Trophoblast cell (in vitro differentiated cells and primary cell): ENCODE results near the gene WNT4.

Experiments
- DNase-seq, 2 donors: peaks; one replicate each; pipeline ENCODE4 v3.0.0-alpha.2; 2016
- H2AFZ ChIP-seq: 2 replicates; pipeline ENCODE4 v1.6.1; 2013; ENCODE audit warnings: low read length, moderate library complexity, mild to moderate bottlenecking; ENCODE audit not compliant: insufficient read depth, poor library complexity
- H2AK5ac ChIP-seq: 2 replicates; pipeline ENCODE4 v1.6.1; 2013; ENCODE audit warnings: mild to moderate bottlenecking, low read length
- H2BK120ac ChIP-seq: 2 replicates; pipeline ENCODE4 v1.6.1; 2013; ENCODE audit warnings: low read length, mild to moderate bottlenecking, moderate library complexity; ENCODE audit not compliant: insufficient read depth, poor library complexity
- H2BK12ac ChIP-seq: 2 replicates; pipeline ENCODE4 v1.6.1; 2013; ENCODE audit warnings: mild to moderate bottlenecking, low read length, moderate library complexity
- H2BK5ac ChIP-seq: 2 replicates; pipeline ENCODE4 v1.6.1; 2013; ENCODE audit warnings: low read length, low read depth, moderate library complexity, mild to moderate bottlenecking; ENCODE audit not compliant: poor library complexity
- H3K14ac ChIP-seq: 2 replicates; pipeline ENCODE4 v1.6.1; 2013; ENCODE audit warnings: mild to moderate bottlenecking, low read length
- H3K18ac ChIP-seq: 2 replicates; pipeline ENCODE4 v1.6.1; 2013; ENCODE audit warnings: mild to moderate bottlenecking, low read length
- H3K23ac ChIP-seq: 2 replicates; pipeline ENCODE4 v1.6.1; 2013; ENCODE audit warnings: low read length
- H3K27ac ChIP-seq: 2 replicates; pipeline ENCODE4 v1.5.1; 2013; ENCODE audit warnings: low read depth, mild to moderate bottlenecking, inconsistent platforms, low read length, moderate library complexity
- H3K27me3 ChIP-seq: 2 replicates; pipeline ENCODE4 v1.6.1; 2013; ENCODE audit warnings: inconsistent platforms, mild to moderate bottlenecking, low read length, moderate library complexity; ENCODE audit not compliant: insufficient read depth
- H3K36me3 ChIP-seq, 2 experiments: 1 replicate in 1 of 2; 2 replicates in 1 of 2; pipeline ENCODE4 v1.6.1; 2013; ENCODE audit warnings: low read length in 2 of 2, mild to moderate bottlenecking in 2 of 2, moderate library complexity in 1 of 2; ENCODE audit not compliant: insufficient read depth in 2 of 2, control insufficient read depth in 1 of 2
- H3K4ac ChIP-seq: 2 replicates; pipeline ENCODE4 v1.6.1; 2013; ENCODE audit warnings: low read depth, mild to moderate bottlenecking, low read length, moderate library complexity
- H3K4me1 ChIP-seq, 2 experiments: 1 replicate in 1 of 2; 2 replicates in 1 of 2; pipeline ENCODE4 v1.6.1; 2013; ENCODE audit warnings: low read length in 2 of 2, mild to moderate bottlenecking in 2 of 2, moderate library complexity in 1 of 2; ENCODE audit not compliant: insufficient read depth in 2 of 2, control insufficient read depth in 1 of 2
- H3K4me2 ChIP-seq: 2 replicates; pipeline ENCODE4 v1.6.1; 2013; ENCODE audit warnings: inconsistent platforms, mild to moderate bottlenecking, low read length, moderate library complexity
- H3K4me3 ChIP-seq: 2 replicates; pipeline ENCODE4 v1.5.1; 2013; ENCODE audit warnings: mild to moderate bottlenecking, low read depth, low read length, inconsistent platforms
- H3K79me1 ChIP-seq: one replicate; pipeline ENCODE4 v1.6.1; 2013; ENCODE audit warnings: low read length
- H3K79me2 ChIP-seq: 2 replicates; pipeline ENCODE4 v1.6.1; 2013; ENCODE audit warnings: low read length, mild to moderate bottlenecking; ENCODE audit not compliant: control insufficient read depth, insufficient read depth, poor library complexity
- H3K9ac ChIP-seq: 2 replicates; pipeline ENCODE4 v1.6.1; 2013; ENCODE audit warnings: mild to moderate bottlenecking, low read length
- H3K9me3 ChIP-seq: 2 replicates; pipeline ENCODE4 v1.6.1; 2013; ENCODE audit warnings: low read depth, mild to moderate bottlenecking, control low read depth, inconsistent platforms, low read length; ENCODE audit not compliant: insufficient read depth
- H4K12ac ChIP-seq: 2 replicates; pipeline ENCODE4 v1.6.1; 2013; ENCODE audit warnings: low read depth, mild to moderate bottlenecking, low read length, moderate library complexity
- H4K8ac ChIP-seq: 2 replicates; pipeline ENCODE4 v1.6.1; 2013; ENCODE audit warnings: low read depth, mild to moderate bottlenecking, low read length, moderate library complexity
- H4K91ac ChIP-seq: one replicate; pipeline ENCODE4 v1.6.1; 2013; ENCODE audit warnings: low read depth, mild to moderate bottlenecking, low read length, moderate library complexity
- WGBS: extraction: QIAGEN DNeasy Blood & Tissue Kit; methylation state at CpG from one replicate; pipeline ENCODE4 v1.1.7; 2013; ENCODE audit warnings: missing lambda C conversion rate; ENCODE audit not compliant: insufficient read length, insufficient coverage; ENCODE audit errors: extremely low coverage; 5-methylcytosine and 5-hydroxymethylcytosine counted together

WNT4 gene

DNA sequence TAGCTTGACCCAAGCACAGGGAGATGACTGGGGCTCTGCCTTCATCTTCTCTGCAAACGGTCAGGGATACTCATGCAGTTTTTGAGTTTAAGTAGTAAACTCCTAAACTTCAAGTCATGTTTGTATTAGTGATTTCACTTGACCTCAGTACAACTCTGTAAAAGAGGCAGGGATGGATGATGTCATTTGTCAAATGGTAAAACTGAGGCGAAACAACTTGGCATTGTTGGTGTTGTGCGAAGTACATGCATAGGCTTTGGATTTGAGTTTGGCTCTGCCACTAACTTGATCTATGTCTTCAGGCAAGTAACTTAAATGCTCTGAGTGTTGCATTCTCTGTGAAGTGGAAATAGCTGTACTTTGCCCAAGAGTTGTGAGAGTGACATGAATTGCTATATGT, 42.7 kb downstream of the WNT4 start:
- DNase-seq: no peak
- Histone ChIP-seq H3K27ac (no peak overlapping the region), H2AK5ac (no peak overlapping the region), H3K4me1 (no peaks in the 10 kb centered on the region), H3K79me1 (no peaks in the 10 kb centered on the region), H3K14ac (no peak overlapping the region), H4K91ac (no peak overlapping the region), H2BK12ac (no peak overlapping the region), H2AFZ (no peak overlapping the region), H3K79me2 (no peaks in the 10 kb centered on the region), H3K18ac (no peak overlapping the region), H3K27me3 (no peaks in the 10 kb centered on the region), H2BK120ac (no peak overlapping the region), H3K4me2 (no peak overlapping the region), H4K8ac (no peak overlapping the region), H3K4me3 (no peak overlapping the region), H3K36me3 (peaks cover 21 to 27% of the 10 kb centered on the region in 2 experiments), H3K23ac (no peak overlapping the region), H3K9ac (no peak overlapping the region), H2BK5ac (no peak overlapping the region), H3K9me3 (no peaks in the 10 kb centered on the region), H3K4ac (no peak overlapping the region), H4K12ac (no peak overlapping the region)
- no CpG with 5 or more reads among the region's 3 CpGs for WGBS

DNA sequence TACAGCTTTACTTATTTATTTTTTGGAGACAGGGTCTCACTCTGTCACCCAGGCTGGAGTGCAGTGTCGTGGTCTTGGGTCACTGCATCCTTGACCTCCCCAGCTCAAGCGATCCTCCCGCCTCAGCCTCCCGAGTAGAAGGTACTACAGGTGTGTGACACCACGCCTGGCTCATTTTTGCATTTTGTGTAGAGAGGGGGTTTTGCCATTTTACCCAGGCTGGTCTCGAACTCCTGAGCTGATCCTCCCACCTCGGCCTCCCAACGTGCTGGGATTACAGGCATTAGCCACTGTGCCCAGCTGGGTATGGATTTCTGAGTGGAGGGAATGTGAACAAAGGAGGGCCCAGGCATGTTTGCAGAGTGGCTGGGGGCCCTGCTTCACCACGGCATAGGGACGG, 44.1 kb downstream of the WNT4 start:
- Histone ChIP-seq H3K4me1 (no peaks in the 10 kb centered on the region), H3K4me3 (no peak overlapping the region), H2AFZ (no peak overlapping the region), H4K91ac (no peak overlapping the region), H3K4me2 (no peak overlapping the region), H3K9ac (no peak overlapping the region), H2BK5ac (no peak overlapping the region), H3K79me1 (no peaks in the 10 kb centered on the region), H4K12ac (no peak overlapping the region), H2BK12ac (no peak overlapping the region), H3K18ac (no peak overlapping the region), H3K36me3 (peaks cover 19 to 27% of the 10 kb centered on the region in 2 experiments), H3K4ac (no peak overlapping the region), H4K8ac (no peak overlapping the region), H3K9me3 (no peaks in the 10 kb centered on the region), H3K27me3 (no peaks in the 10 kb centered on the region), H3K27ac (no peak overlapping the region), H2BK120ac (no peak overlapping the region), H3K79me2 (no peaks in the 10 kb centered on the region), H2AK5ac (no peak overlapping the region), H3K14ac (no peak overlapping the region), H3K23ac (no peak overlapping the region)
- no CpG with 5 or more reads among the region's 10 CpGs for WGBS
- no peak for DNase-seq

DNA sequence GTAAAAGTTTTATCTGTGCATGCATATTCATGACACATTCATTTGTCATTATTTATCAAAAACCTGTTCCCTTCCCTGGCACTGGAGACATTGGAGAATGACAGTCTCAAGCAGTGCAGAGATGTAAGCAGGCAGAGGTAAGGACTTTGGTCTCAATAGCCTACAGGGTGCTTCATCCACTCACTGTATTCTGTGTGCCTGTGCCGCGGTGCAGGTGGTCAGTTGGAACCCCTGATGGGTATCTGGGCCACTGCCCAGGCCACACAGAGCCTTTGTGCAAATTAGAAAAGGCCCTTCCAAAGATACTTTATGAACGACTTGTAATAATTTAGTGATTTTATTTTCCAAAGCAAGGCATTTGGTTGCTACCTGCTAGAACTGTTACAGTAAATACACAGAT, 46.4 kb downstream of the WNT4 start:
- no peak overlapping the region for H3K14ac ChIP-seq
- no peak overlapping the region for H2BK12ac ChIP-seq
- no peak overlapping the region for H3K18ac ChIP-seq
- H2AFZ ChIP-seq: no peak overlapping the region
- H2BK120ac ChIP-seq: no peak overlapping the region
- H3K79me1 ChIP-seq: no peaks in the 10 kb centered on the region
- H2AK5ac ChIP-seq: no peak overlapping the region
- H4K12ac ChIP-seq: no peak overlapping the region
- H4K91ac ChIP-seq: no peak overlapping the region
- H4K8ac ChIP-seq: no peak overlapping the region
- H3K4me1 ChIP-seq: no peaks in the 10 kb centered on the region
- H3K79me2 ChIP-seq: no peaks in the 10 kb centered on the region
- no peak overlapping the region for H3K4me2 ChIP-seq
- WGBS: no CpG with 5 or more reads among the region's 3 CpGs
- peaks cover 17 to 32% of the 10 kb centered on the region in 2 experiments for H3K36me3 ChIP-seq
- no peaks in the 10 kb centered on the region for H3K27me3 ChIP-seq
- H3K4ac ChIP-seq: no peak overlapping the region
- no peak overlapping the region for H3K23ac ChIP-seq
- H3K9me3 ChIP-seq: no peaks in the 10 kb centered on the region
- no peak overlapping the region for H3K27ac ChIP-seq
- H2BK5ac ChIP-seq: no peak overlapping the region
- no peak overlapping the region for H3K9ac ChIP-seq
- H3K4me3 ChIP-seq: no peak overlapping the region
- no peak for DNase-seq

DNA sequence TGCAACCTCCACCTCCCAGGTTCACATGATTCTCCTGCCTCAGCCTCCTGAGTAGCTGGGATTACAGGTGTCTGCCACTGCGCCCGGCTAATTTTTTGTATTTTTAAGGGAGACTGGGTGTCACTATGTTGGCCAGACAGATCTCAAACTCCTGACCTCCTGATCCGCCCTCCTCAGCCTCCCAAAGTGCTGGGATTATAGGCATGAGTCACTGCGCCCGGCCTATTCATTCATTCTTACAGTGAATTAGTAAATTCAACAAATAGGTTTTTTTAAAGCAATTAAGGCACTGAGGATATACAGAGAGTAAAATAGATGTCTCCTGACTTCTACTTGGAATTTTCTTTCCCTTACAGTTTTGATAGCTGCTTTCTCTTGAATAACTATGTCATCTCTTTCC, 46.9 kb downstream of the WNT4 start:
- no peaks in the 10 kb centered on the region for H3K79me1 ChIP-seq
- no CpG with 5 or more reads among the region's 5 CpGs for WGBS
- no peak overlapping the region for H3K4me2 ChIP-seq

More for the DNA sequence above, 46.9 kb downstream of the WNT4 start:
- Histone ChIP-seq H3K79me2 (no peaks in the 10 kb centered on the region), H2BK12ac (no peak overlapping the region), H3K27ac (no peak overlapping the region), H3K4ac (no peak overlapping the region), H4K12ac (no peak overlapping the region), H2BK120ac (no peak overlapping the region), H4K91ac (no peak overlapping the region), H2AFZ (no peak overlapping the region), H3K9ac (no peak overlapping the region), H2AK5ac (no peak overlapping the region), H3K4me3 (no peak overlapping the region), H2BK5ac (no peak overlapping the region), H3K36me3 (peaks cover 17 to 32% of the 10 kb centered on the region in 2 experiments), H4K8ac (no peak overlapping the region), H3K9me3 (no peaks in the 10 kb centered on the region), H3K23ac (no peak overlapping the region), H3K18ac (no peak overlapping the region), H3K27me3 (no peaks in the 10 kb centered on the region), H3K4me1 (no peaks in the 10 kb centered on the region), H3K14ac (no peak overlapping the region)
- DNase-seq: no peak
